D341Med (cell line): ENCODE measurements around the gene ENO2.
A peak's percentile ranks its signal among the peaks of the same experiment; 100 is the strongest.

ENCODE experiments used
- DNase-seq: peaks from one replicate; pipeline ENCODE4 v3.0.0; 2012; ENCODE audit warnings: low spot score

Gene ENO2

DNA sequence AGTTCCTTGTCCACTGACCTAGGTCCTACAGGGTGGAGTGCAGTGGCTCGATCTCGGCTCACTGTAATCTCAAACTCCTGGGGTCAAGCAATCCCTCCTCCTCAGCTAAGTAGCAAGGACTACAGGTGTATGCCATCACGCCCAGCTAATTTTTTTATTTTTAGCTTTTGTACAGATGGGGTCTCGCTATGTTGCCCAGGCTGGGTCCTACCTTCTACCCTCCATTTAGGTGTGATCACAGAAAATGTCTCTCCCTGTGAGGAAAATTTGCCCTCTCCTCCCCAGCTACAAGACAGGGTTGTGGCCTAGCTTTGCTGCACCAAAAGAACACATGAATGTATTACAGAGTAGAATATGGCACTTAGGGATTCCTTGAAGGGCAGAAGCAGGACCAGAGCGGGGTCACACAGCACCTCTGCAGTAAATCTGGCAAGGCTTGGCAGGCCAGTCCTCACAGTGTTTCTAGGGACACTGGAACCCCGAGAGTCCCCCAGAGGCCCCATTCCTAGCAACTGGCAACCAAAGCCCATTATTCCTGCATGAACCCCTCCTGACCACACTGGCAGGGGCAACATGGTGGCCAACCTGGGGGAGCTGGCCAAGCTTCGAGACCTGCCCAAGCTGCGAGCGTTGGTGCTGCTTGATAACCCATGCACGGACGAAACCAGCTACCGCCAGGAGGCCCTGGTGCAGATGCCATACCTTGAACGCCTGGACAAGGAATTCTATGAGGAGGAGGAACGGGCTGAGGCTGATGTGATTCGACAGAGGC, 2.0 kb upstream of the ENO2 start:
- DNase-seq: no peak

DNA sequence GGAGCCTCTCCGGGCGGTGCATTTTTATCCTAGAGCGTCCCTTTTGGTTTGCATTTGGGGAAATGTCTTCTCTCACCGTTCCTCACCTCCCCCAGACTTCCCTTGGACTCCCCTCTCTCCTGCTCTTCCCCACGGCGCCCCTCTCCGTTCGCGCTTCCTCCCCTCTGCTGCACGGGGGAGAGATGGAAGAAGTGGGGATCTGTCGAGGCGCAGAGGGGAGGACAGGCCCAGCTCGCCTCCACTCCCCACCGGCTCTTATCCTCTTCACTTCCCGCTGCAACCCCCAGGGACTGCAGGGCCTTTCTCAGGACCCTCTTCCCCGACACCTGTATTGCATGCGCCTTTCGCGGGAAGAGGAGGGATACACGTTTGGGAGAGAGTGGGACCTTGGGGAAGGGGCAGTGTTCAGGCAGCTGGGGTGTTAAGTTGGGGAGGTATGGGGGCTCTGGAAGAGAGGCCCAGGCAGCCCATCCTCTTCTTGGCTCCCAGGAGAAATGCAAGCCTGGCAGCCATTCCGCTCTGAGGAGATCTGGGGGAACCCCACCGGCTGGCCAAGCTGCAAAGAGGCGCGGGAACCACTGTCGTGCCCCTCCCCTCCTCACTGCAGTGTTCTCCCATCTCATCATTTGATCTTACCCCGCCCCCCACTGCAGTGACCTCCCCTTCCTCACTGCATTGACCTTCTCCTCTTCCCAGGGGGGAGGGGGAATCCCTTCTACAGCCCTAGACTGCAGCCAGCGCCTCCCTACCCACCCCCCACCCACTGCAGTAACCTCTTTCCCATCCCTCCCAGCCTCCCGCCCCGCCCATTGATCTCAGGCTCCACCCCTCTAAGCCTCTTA, 788 bp downstream of the ENO2 start:
- DNase-seq: peak; percentile 89

DNA sequence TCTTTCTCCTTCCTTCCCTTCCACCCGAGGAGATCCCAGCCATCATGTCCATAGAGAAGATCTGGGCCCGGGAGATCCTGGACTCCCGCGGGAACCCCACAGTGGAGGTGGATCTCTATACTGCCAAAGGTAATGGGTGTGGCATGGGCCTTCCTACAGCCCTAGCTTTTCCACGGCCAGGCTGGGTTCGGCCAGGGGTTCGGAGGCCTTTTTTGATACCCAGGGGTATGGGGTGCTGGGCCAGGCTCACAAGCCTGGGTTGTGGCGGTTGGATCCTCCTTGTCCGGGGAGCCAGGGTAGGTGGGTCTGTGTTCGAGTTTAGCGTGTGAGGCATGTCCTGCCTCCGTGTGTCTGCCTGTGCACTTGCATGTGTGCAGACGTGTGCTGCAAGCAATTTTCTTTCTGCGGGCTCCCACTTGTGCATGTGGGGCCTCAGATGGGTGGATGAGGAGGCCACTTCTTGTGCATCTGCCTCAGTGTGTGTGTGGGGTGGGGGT, 1.5 kb downstream of the ENO2 start:
- DNase-seq: no peak

DNA sequence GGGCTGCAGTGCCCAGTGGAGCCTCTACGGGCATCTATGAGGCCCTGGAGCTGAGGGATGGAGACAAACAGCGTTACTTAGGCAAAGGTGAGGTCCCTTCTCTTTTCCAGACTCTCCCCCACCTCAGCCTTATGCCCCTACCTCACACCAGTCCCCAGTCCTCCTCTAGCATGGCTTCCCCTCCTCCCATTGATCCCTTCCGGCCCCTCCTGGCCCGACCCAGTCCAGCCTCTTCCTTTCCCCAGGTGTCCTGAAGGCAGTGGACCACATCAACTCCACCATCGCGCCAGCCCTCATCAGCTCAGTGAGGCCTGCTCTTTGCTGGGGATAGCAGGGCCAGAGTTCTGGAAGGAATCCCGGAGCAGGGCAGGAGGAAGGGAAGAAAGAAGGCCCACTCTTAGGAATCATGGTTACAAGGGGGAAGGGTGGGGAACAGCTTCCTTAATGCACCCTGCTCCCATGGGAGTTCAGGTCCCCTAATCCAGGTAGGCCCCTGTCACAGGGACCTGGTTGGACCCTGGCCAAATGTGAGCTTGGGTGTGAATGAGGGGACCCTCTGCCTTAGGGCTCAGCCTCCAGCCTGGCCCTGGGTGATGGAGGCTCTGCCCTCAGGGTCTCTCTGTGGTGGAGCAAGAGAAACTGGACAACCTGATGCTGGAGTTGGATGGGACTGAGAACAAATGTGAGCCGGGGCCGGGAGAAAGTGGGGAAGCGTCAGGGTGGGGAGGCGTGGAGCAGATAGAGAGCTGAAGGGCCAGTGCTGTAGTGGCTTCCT, 2.2 kb downstream of the ENO2 start:
- no peak for DNase-seq

DNA sequence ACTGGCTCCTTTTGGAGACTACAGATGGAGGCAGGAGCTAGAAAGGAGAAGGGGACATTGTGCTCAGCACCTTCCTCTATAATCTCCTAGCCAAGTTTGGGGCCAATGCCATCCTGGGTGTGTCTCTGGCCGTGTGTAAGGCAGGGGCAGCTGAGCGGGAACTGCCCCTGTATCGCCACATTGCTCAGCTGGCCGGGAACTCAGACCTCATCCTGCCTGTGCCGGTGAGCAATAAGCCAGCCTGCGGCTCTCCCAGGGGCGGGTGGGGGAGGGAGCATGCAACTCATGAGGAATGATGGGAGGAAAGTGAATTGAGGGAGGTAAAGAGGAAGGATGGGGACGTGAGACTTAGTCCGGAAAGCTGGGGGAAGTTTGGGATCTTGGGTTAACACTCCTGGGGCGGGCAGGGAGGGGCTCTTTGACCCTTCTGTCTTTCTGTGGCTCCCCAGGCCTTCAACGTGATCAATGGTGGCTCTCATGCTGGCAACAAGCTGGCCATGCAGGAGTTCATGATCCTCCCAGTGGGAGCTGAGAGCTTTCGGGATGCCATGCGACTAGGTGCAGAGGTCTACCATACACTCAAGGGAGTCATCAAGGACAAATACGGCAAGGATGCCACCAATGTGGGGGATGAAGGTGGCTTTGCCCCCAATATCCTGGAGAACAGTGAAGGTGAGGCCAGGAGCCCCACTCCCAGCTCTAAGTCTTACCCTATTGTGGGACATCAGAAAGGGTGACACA, 3.3 kb downstream of the ENO2 start:
- no peak for DNase-seq

DNA sequence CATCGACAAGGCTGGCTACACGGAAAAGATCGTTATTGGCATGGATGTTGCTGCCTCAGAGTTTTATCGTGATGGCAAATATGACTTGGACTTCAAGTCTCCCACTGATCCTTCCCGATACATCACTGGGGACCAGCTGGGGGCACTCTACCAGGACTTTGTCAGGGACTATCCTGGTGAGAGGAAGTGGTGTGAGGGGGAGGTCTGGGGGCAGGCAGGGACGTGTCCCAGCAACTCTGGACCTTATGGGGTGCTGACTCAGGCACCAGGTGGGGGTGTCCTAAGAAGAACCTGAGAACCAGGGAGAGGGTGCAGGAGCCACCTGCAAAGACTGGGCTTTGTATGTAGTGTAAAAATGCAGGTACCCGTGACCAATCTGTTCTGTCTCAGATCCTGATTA, 5.2 kb downstream of the ENO2 start:
- DNase-seq: no peak

DNA sequence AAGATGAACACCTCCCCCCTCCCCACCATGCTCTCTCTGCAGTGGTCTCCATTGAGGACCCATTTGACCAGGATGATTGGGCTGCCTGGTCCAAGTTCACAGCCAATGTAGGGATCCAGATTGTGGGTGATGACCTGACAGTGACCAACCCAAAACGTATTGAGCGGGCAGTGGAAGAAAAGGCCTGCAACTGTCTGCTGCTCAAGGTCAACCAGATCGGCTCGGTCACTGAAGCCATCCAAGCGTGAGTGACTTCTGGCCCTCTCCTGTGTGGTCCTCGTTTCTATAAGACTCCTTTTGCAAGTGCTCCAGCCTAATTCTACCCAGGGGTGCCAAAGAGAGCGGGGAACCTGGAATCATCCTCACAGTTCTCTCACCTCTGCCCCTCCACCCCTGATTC, 7.2 kb downstream of the ENO2 start:
- no peak for DNase-seq

DNA sequence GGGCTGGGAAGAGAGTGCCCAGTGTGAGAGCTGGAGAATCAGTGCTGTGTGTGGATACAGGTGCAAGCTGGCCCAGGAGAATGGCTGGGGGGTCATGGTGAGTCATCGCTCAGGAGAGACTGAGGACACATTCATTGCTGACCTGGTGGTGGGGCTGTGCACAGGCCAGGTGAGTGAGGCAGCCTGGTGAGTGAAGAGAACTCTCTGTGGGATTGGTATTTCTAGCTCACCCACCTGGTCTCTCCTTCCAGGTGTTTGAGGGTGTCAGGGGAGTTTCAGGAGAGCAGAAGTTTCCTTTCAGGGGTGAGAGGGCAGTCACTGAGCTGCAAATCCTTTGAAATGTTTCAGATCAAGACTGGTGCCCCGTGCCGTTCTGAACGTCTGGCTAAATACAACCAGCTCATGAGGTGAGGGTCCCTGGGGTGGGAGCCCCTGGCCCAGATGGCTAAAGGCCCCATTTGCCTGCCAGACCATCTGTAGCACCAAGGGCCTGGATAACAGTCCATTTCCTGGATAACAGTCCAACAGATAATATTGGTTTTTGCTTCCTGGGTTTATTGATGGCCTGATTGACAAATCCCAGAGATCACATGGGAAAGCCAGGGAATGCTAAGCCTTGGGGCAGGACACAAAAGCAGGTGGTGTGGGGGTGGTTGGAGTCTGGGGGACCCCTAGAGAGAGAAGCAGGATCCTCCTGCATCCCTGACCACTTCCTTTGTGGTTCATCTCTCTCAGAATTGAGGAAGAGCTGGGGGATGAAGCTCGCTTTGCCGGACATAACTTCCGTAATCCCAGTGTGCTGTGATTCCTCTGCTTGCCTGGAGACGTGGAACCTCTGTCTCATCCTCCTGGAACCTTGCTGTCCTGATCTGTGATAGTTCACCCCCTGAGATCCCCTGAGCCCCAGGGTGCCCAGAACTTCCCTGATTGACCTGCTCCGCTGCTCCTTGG, 7.9 kb downstream of the ENO2 start:
- no peak for DNase-seq

DNA sequence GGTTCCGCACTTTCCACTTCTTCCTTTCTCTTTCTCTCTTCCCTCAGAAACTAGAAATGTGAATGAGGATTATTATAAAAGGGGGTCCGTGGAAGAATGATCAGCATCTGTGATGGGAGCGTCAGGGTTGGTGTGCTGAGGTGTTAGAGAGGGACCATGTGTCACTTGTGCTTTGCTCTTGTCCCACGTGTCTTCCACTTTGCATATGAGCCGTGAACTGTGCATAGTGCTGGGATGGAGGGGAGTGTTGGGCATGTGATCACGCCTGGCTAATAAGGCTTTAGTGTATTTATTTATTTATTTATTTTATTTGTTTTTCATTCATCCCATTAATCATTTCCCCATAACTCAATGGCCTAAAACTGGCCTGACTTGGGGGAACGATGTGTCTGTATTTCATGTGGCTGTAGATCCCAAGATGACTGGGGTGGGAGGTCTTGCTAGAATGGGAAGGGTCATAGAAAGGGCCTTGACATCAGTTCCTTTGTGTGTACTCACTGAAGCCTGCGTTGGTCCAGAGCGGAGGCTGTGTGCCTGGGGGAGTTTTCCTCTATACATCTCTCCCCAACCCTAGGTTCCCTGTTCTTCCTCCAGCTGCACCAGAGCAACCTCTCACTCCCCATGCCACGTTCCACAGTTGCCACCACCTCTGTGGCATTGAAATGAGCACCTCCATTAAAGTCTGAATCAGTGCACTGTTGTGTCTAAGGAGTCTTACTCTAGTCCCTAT, 8.8 kb downstream of the ENO2 start:
- DNase-seq: no peak

DNA sequence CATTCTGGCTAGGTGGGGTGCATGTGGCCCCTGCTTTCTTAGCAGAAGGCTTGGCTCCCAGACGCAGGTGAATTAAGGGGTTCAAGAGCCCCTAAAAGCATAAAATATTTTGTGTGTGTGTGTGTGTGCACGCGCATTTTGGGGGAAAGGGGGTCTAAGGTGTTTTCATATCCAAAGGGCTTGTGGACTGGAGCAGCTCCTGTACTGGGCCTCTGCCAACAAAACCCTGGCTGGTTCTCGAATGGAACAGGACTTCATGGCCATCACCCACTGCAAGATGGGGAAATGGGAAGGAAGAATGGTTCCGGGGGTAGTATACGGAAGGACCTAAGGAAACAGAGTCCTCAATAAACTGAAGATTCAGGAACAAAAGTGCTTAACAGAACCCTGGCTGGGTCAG, 9.5 kb downstream of the ENO2 start:
- DNase-seq: no peak

DNA sequence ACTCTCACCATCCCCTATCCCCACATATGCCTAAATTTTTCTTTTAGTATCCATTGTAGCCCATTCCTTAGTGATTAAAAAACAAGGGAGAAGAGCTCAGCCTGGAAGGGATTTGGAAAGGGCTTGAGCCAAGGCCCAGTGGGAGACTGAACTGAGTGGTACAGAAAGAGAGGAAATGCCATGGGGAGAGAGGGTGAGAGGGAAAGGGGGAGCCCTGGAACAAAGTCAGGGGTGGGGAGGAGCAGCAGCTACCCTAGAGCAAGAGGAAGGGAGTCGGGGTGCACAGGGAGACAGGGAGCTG, 10.8 kb downstream of the ENO2 start:
- DNase-seq: no peak

DNA sequence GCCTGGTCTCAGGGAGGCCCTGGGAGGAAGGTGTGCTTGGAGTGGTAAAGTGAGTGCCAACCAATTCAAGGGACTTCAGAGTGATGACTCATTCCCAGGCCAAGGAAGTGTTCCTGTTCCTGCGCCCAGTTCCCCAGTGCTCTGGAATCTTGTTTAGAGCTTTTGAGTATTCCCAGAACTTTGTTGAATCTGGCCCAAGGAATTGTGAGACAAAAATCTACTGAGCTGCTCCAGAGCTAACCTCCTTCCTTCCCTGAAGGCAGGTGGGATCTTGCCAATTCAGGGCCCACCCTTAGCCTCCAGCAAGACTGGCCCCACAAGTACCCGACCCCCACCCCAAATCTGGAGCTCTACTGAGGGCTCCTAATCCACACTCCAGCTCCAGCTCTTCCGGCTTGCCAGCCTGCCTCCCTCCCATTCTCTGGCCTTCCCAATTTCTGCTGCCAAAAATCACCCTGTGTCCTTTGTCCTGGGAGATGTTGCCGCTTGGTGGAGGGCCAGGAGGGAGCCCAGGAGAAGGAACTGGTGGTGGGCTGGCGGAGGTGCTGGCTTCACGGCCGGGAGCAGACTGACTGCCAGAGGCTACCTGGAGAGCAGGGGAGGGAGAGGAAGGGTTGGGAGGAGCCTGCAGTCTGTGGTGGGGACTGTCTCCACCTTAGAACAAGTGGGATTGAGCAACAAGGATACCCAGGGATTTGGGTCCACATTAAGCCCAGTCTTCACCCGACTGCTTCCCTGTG, 11.3 kb downstream of the ENO2 start:
- DNase-seq: no peak

DNA sequence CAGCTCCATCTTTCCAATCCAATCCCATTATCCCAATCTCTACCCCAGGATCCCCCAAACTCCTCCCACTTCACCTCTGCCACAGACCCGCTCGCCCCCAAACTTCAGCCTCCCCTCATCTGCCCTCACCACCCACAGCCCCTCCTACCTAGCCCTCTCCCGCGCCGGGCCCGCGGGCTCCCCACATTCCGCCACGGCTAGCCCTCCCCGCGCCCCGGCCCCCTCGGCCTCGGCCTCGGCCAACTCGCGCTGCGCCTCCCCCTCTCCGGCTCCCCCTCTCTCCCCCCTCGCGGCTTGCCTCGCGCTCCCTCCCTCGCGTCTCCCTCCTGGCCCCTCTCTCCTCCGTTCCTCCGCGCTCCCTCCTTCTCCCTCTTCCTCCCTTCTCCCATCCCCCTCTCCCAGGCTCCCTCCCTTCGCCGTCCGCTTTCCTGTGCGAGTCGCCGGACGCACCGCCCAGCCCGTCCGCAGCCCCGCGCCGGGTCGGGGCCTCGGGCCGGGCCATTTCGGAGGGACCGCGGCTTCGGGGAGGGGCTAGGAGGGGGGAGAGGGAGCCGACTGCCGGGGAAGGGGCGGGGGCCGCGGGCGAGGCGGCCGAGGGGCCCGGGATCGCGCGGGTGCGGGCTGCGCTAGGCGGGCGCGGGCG, 13.1 kb downstream of the ENO2 start, which contains the start of gene ATN1:
Gene ATN1 (plus strand): TSS at position 581 of the 643 bp plus-strand sequence. CDS start 6,043 bp downstream, outside the sequence.
- peak; percentile 85 for DNase-seq

DNA sequence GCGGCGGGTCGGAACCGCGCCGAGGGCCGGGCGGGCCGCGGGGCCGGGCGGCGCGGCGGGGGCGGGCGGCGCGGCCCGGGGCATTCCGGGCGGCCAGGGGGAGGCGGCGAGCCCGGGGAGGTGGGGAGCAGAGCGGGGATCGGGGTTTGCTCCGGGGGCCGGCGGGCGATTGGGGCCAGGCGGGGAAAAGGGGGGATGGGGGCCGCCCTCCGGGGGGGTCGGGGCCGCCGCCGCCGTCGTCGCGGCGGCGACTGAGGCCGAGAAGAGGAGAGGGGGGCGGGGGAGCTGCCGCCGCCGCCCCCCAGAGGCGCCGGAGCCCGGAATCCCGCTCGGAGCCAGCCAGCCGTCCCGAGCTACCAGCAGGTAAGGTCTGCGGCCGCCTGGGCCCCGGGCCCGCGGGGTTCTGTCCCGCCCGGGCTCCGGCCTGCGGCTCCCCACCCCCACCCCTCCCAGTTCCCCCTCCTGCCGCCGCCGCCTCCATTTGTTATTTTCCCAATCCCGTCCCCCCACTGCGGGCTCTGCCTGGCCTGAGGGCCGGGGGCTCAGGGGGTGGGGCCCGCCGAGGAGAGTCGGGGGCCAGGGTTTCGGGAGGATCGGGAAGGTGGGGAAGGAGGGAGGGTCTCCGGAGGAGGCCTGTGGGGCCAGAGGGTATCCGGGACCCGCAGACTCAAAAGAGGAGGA, 13.8 kb downstream of the ENO2 start:
- DNase-seq: peak; percentile 67

DNA sequence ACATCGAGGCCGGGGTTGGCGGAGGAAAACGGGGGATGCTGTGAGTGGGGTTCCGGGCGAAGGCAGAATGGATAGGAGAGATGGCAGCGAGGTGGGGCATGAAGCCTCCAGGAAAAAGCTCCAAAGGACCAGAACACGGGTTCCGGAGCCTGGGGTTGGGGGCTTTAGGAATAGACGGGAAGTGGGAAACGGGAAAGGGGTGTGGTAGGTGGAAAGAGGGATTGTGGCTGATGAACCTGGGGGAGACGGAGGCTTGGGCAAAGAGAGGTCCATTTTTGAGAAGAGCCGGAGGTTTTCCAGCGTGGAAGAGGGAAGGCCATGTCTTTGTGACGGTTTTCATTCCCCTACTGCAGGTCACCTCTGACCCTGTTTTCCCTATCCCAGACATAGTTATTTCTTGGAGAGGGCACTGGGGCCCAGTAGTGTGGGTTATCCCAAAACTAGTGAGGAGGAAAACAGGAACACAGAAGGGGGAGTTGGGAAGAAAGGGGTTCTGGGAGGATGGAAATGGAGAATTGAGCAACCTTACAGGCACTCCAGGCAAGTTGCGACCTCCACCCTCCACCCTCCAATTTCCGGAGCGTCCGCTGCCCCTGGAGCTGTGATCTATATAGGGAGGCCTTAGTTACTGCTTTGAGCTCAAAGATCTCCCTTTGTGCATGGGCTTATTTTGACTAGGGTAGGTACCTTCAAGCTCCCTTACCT, 14.5 kb downstream of the ENO2 start:
- DNase-seq: no peak

DNA sequence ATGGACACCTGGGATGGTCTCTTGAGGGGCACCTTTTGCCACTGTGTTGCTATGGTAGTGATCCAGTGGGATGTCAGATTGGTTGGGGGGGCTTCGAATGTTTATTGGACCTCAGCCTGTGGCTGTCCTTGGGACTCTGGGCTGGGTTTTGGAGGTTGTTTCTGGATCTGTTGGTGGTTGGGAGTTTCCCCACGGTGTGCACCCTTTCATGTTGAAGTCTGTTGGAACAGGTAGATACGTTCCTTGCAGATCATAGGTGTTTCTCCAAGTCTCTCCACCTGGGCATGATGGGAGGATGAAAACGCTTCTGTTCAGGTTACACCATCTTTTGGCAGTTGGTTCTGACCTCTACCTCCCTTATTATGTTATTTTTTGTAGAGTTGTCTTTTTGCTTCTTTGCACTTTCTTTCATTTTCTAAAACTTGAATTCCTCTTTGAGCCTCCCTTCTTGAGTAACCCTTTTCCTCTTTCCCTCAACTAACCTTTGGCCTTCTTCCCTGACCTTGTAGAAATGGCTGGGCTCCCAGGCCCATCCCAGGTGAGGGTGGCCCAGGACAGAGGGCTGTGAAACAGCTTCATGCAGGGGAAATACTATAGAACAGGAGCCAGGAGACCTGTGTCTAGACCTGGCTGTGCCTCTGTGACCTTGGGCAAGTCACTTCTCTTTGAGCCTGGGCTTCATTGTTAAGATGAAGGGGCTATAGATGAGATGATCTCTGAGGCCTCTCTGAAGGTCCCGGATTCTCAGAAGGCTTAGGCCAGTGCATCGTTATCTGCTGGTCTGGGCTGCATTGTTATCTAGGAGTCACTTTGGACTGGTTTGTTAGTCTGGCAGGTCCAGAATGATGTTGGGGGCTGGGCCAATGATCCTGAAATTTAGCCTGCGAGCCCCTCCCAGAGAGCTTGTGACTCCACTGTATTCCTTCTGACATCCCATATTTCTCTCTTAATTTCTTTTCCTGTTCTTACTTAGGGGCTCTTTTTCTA, 15.4 kb downstream of the ENO2 start:
- DNase-seq: no peak
